Measurements from ENCODE around the gene GABBR1.

GRCh38 chr6:29552512-29553051 is 80.4 kb downstream of the GABBR1 start:
- TF ChIP-seq SMC3 (conservative IDR thresholded peaks at IDR 0.05; ENCODE audit: poor library complexity) (no peak), EZH2 (IDR thresholded peaks at IDR 0.05; ENCODE audit: borderline replicate concordance, insufficient read depth, low read length, poor library complexity, severe bottlenecking) (no peak), TAF1 (IDR thresholded peaks at IDR 0.05; ENCODE audit: low read depth) (no peak), REST (IDR thresholded peaks at IDR 0.05; ENCODE audit: borderline replicate concordance) (no peak), POLR2AphosphoS5 (IDR thresholded peaks at IDR 0.05) (no peak), RAD21 (conservative IDR thresholded peaks at IDR 0.05) (no peak), MXI1 (conservative IDR thresholded peaks at IDR 0.05; ENCODE audit: poor library complexity, severe bottlenecking) (no peak)
- TF ChIP-seq, protein P1, sequence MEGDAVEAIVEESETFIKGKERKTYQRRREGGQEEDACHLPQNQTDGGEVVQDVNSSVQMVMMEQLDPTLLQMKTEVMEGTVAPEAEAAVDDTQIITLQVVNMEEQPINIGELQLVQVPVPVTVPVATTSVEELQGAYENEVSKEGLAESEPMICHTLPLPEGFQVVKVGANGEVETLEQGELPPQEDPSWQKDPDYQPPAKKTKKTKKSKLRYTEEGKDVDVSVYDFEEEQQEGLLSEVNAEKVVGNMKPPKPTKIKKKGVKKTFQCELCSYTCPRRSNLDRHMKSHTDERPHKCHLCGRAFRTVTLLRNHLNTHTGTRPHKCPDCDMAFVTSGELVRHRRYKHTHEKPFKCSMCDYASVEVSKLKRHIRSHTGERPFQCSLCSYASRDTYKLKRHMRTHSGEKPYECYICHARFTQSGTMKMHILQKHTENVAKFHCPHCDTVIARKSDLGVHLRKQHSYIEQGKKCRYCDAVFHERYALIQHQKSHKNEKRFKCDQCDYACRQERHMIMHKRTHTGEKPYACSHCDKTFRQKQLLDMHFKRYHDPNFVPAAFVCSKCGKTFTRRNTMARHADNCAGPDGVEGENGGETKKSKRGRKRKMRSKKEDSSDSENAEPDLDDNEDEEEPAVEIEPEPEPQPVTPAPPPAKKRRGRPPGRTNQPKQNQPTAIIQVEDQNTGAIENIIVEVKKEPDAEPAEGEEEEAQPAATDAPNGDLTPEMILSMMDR (IDR thresholded peaks at IDR 0.05; ENCODE audit: poor library complexity, severe bottlenecking), result no peak
